OCI-LY3 (cell line): ENCODE data around the gene SH2D1A.
"Not testable (repeated sequence)": the region's sequence is repeated elsewhere in the genome, so short reads cannot be mapped to it uniquely, and the experiment has no call there.

Experiments used
- H2AFZ ChIP-seq: fragments of 200-600, 300-600 bp; shearing (Covaris generic); 2 replicates; pipeline ENCODE4 v1.6.0; 2014; ENCODE audit warnings: antibody characterized with exemption, low read depth, low read length
- H3K27ac ChIP-seq: fragments of 200-600, 300-600 bp; sonication (generic); 2 replicates; pipeline ENCODE4 v1.5.1; 2014; ENCODE audit warnings: mild to moderate bottlenecking, low read length, moderate library complexity, mixed read lengths
- H3K27me3 ChIP-seq: fragments of 200-600, 300-600 bp; sonication (generic); 2 replicates; pipeline ENCODE4 v1.6.1; 2014; ENCODE audit warnings: low read depth, low read length, mixed read lengths
- H3K36me3 ChIP-seq: fragments of 200-600, 300-600 bp; sonication (generic); replicated peaks from 2 replicates; pipeline ENCODE3; 2014; ENCODE audit warnings: low read depth, low read length, mixed read lengths
- H3K4me1 ChIP-seq: fragments of 300-600, 200-600 bp; sonication (generic); 2 replicates; pipeline ENCODE4 v1.6.1; 2014; ENCODE audit warnings: low read length, mixed read lengths
- H3K4me2 ChIP-seq: fragments of 200-600, 300-600 bp; sonication (generic); 2 replicates; pipeline ENCODE4 v1.6.1; 2014; ENCODE audit warnings: low read length, mixed read lengths
- H3K4me3 ChIP-seq: fragments of 300-600, 200-600 bp; sonication (generic); 2 replicates; pipeline ENCODE4 v1.5.1; 2014; ENCODE audit warnings: antibody characterized with exemption, mild to moderate bottlenecking, low read length, moderate library complexity
- H3K79me2 ChIP-seq: fragments of 300-600, 200-600 bp; shearing (Covaris generic); 2 replicates; pipeline ENCODE4 v1.6.1; 2014; ENCODE audit warnings: mild to moderate bottlenecking, low read length, mixed read lengths
- H3K9ac ChIP-seq: fragments of 300-600, 200-600 bp; shearing (Covaris generic); 2 replicates; pipeline ENCODE4 v1.6.0; 2014; ENCODE audit warnings: mild to moderate bottlenecking, low read length, moderate library complexity
- H3K9me3 ChIP-seq: fragments of 200-600, 300-600 bp; shearing (Covaris generic); 2 replicates; pipeline ENCODE4 v1.6.1; 2014; ENCODE audit warnings: low read length, mixed read lengths; ENCODE audit not compliant: insufficient read depth
- H4K20me1 ChIP-seq: fragments of 200-600, 300-600 bp; sonication (generic); 2 replicates; pipeline ENCODE4 v1.6.1; 2016; ENCODE audit warnings: low read length, mixed read lengths; ENCODE audit not compliant: insufficient read depth
- CTCF ChIP-seq: fragments of 200-600, 300-600 bp; sonication (generic); IDR thresholded peaks from 2 replicates; pipeline ENCODE4 v1.5.1; 2014; ENCODE audit warnings: antibody characterized with exemption, low read length, low read depth
- EZH2phosphoT487 ChIP-seq: fragments of 200-600 bp; shearing (Covaris generic); IDR thresholded peaks from 2 replicates; pipeline ENCODE4 v1.6.1; 2018; ENCODE audit warnings: antibody characterized with exemption, mixed run types, low read depth

SH2D1A gene

GRCh38 chrX:124346117-124346876 is at the start of gene SH2D1A:
Gene SH2D1A, plus strand, starts transcription at chrX:124346563. Its CDS starts 80 bp downstream, at chrX:124346643.
- Histone ChIP-seq H3K9ac (no peak within 1 kb of the TSS), H3K4me3 (no peak within 1 kb of the TSS), H3K9me3 (no peaks in the 10 kb centered on the region), H2AFZ (no peak within 1 kb of the TSS), H3K79me2 (no peaks in the 10 kb centered on the region), H4K20me1 (no peaks in the 10 kb centered on the region), H3K27ac (no peak within 1 kb of the TSS), H3K4me1 (peaks cover 53% of the 10 kb centered on the region), H3K27me3 (no peaks in the 10 kb centered on the region), H3K4me2 (peak within 1 kb of the TSS; percentile 24), H3K36me3 (no peaks in the 10 kb centered on the region)
- no peak for TF ChIP-seq EZH2phosphoT487
- TF ChIP-seq CTCF = no peak

GRCh38 chrX:124299323-124299722 is 47.0 kb upstream of the SH2D1A start:
- not testable (repeated sequence) for H3K9me3 ChIP-seq, H3K27me3 ChIP-seq, H3K4me3 ChIP-seq, H2AFZ ChIP-seq, H3K36me3 ChIP-seq, H3K4me2 ChIP-seq, H4K20me1 ChIP-seq, H3K27ac ChIP-seq, H3K9ac ChIP-seq, H3K79me2 ChIP-seq
- H3K4me1 ChIP-seq = peaks cover 13% of the 10 kb centered on the region

- Histone ChIP-seq H3K27me3 (0 out of 2 replicates have a peak, but pooled peaks cover 4% of the 10 kb centered on the region), H3K4me3 (no peak overlapping the region), H3K27ac (no peak overlapping the region), H2AFZ (no peak overlapping the region), H3K36me3 (no peaks in the 10 kb centered on the region), H3K4me1 (peaks cover 13% of the 10 kb centered on the region), H3K79me2 (no peaks in the 10 kb centered on the region), H4K20me1 (no peaks in the 10 kb centered on the region), H3K4me2 (peak overlapping the region; percentile 32; the same call in 1 of the 2 replicates), H3K9ac (no peak overlapping the region), H3K9me3 (no peaks in the 10 kb centered on the region)
- TF ChIP-seq EZH2phosphoT487 = no peak
- TF ChIP-seq CTCF = no peak
These were observed 46.0 kb upstream of the SH2D1A start for GRCh38 chrX:124300405-124300804.

GRCh38 chrX:124307253-124307907 is 39.0 kb upstream of the SH2D1A start:
- Histone ChIP-seq H3K9ac (no peak overlapping the region), H3K79me2 (no peaks in the 10 kb centered on the region), H2AFZ (no peak overlapping the region), H3K27me3 (no peaks in the 10 kb centered on the region), H4K20me1 (no peaks in the 10 kb centered on the region), H3K4me2 (no peak overlapping the region), H3K9me3 (no peaks in the 10 kb centered on the region), H3K36me3 (no peaks in the 10 kb centered on the region), H3K4me3 (no peak overlapping the region), H3K27ac (no peak overlapping the region), H3K4me1 (no peaks in the 10 kb centered on the region)
- no peak for TF ChIP-seq EZH2phosphoT487
- TF ChIP-seq CTCF = no peak
